OCI-LY3 (cell line): ENCODE measurements around the gene PRMT7.

Experiments
- H2AFZ ChIP-seq: fragments of 200-600, 300-600 bp; shearing (Covaris generic); 2 replicates; pipeline ENCODE4 v1.6.0; 2014; ENCODE audit warnings: antibody characterized with exemption, low read depth, low read length
- H3K27ac ChIP-seq: fragments of 200-600, 300-600 bp; sonication (generic); 2 replicates; pipeline ENCODE4 v1.5.1; 2014; ENCODE audit warnings: mild to moderate bottlenecking, low read length, moderate library complexity, mixed read lengths
- H3K27me3 ChIP-seq: fragments of 200-600, 300-600 bp; sonication (generic); 2 replicates; pipeline ENCODE4 v1.6.1; 2014; ENCODE audit warnings: low read depth, low read length, mixed read lengths
- H3K36me3 ChIP-seq: fragments of 200-600, 300-600 bp; sonication (generic); replicated peaks from 2 replicates; pipeline ENCODE3; 2014; ENCODE audit warnings: low read depth, low read length, mixed read lengths
- H3K4me1 ChIP-seq: fragments of 300-600, 200-600 bp; sonication (generic); 2 replicates; pipeline ENCODE4 v1.6.1; 2014; ENCODE audit warnings: low read length, mixed read lengths
- H3K4me2 ChIP-seq: fragments of 200-600, 300-600 bp; sonication (generic); 2 replicates; pipeline ENCODE4 v1.6.1; 2014; ENCODE audit warnings: low read length, mixed read lengths
- H3K4me3 ChIP-seq: fragments of 300-600, 200-600 bp; sonication (generic); 2 replicates; pipeline ENCODE4 v1.5.1; 2014; ENCODE audit warnings: antibody characterized with exemption, mild to moderate bottlenecking, low read length, moderate library complexity
- H3K79me2 ChIP-seq: fragments of 300-600, 200-600 bp; shearing (Covaris generic); 2 replicates; pipeline ENCODE4 v1.6.1; 2014; ENCODE audit warnings: mild to moderate bottlenecking, low read length, mixed read lengths
- H3K9ac ChIP-seq: fragments of 300-600, 200-600 bp; shearing (Covaris generic); 2 replicates; pipeline ENCODE4 v1.6.0; 2014; ENCODE audit warnings: mild to moderate bottlenecking, low read length, moderate library complexity
- H3K9me3 ChIP-seq: fragments of 200-600, 300-600 bp; shearing (Covaris generic); 2 replicates; pipeline ENCODE4 v1.6.1; 2014; ENCODE audit warnings: low read length, mixed read lengths; ENCODE audit not compliant: insufficient read depth
- H4K20me1 ChIP-seq: fragments of 200-600, 300-600 bp; sonication (generic); 2 replicates; pipeline ENCODE4 v1.6.1; 2016; ENCODE audit warnings: low read length, mixed read lengths; ENCODE audit not compliant: insufficient read depth
- CTCF ChIP-seq: fragments of 200-600, 300-600 bp; sonication (generic); IDR thresholded peaks from 2 replicates; pipeline ENCODE4 v1.5.1; 2014; ENCODE audit warnings: antibody characterized with exemption, low read length, low read depth
- EZH2phosphoT487 ChIP-seq: fragments of 200-600 bp; shearing (Covaris generic); IDR thresholded peaks from 2 replicates; pipeline ENCODE4 v1.6.1; 2018; ENCODE audit warnings: antibody characterized with exemption, mixed run types, low read depth

Gene PRMT7

GRCh38 chr16:68389750-68390371 lies 79.0 kb downstream of the PRMT7 start:
- Histone ChIP-seq H3K9ac (no peak overlapping the region), H3K79me2 (no peaks in the 10 kb centered on the region), H3K4me1 (peaks cover 6% of the 10 kb centered on the region), H3K9me3 (no peaks in the 10 kb centered on the region), H4K20me1 (no peaks in the 10 kb centered on the region), H3K27ac (no peak overlapping the region), H3K36me3 (no peaks in the 10 kb centered on the region), H3K4me3 (no peak overlapping the region), H2AFZ (no peak overlapping the region), H3K27me3 (no peaks in the 10 kb centered on the region), H3K4me2 (no peak overlapping the region)
- TF ChIP-seq CTCF, result no peak
- TF ChIP-seq EZH2phosphoT487, result no peak

DNA sequence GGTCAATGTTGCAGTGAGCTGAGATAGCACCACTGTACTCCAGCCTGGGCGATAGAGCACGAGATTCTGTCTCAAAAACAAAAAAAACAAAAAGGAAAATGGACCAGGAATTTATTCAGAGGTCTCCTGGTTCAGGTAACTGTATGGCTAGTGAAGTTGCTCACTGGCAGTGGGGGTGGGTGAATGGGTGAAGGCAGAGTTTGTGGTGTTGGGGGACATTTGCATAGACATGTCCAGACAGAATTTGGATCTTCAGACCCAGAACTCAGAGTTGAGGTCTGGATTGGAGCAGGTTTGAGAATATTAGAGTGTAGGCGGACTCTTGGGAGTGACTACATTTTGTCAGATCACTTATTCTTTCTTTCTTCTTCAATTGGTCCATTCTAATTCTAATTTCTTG lies 82.5 kb downstream of the PRMT7 start:
- H3K36me3 ChIP-seq, result no peaks in the 10 kb centered on the region
- H3K79me2 ChIP-seq, result no peaks in the 10 kb centered on the region
- H3K27me3 ChIP-seq, result no peaks in the 10 kb centered on the region
- TF ChIP-seq EZH2phosphoT487 (no peak), CTCF (no peak)
- no peak overlapping the region for H3K9ac ChIP-seq
- no peaks in the 10 kb centered on the region for H3K9me3 ChIP-seq
- H2AFZ ChIP-seq, result no peak overlapping the region
- no peaks in the 10 kb centered on the region for H4K20me1 ChIP-seq
- no peak overlapping the region for H3K4me3 ChIP-seq
- no peak overlapping the region for H3K4me2 ChIP-seq
- no peak overlapping the region for H3K27ac ChIP-seq
- H3K4me1 ChIP-seq, result peaks cover 6% of the 10 kb centered on the region

DNA sequence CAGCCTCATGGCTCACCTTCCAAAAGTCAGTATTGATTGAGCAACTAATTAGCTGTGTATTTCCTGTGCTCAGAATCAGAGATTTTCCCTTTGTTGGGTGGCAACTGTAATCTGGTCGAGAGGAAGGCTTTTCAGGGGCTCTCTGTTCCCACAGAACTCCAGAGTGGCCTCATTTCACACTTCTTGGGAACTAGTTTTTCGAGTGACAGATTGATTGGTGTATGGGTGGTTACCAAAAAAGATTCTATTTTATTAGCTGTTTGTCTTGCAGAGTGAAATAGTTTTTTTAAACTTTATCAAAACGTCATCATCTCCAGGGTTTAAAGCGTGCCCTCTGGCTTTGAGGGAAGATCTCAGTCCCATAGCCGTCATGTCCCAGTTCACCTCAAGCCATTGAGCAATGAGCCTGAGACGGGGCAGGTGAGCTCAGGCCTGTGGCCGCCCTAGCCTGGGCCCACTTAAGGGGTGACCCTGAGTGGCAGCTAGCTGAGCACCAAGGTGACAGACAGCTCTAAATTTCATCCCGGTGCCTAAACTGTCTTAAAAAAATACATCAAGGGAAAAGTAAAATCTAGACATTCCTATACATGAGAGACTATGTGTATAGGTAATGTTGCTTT lies 84.5 kb downstream of the PRMT7 start:
- no peak overlapping the region for H2AFZ ChIP-seq
- TF ChIP-seq CTCF, result no peak
- TF ChIP-seq EZH2phosphoT487, result no peak

GRCh38 chr16:68395815-68396214 lies 85.0 kb downstream of the PRMT7 start:
- no peak overlapping the region for H3K4me3 ChIP-seq
- no peak overlapping the region for H3K4me2 ChIP-seq
- TF ChIP-seq CTCF, result no peak
- TF ChIP-seq EZH2phosphoT487, result no peak
- no peaks in the 10 kb centered on the region for H3K27me3 ChIP-seq
- no peaks in the 10 kb centered on the region for H3K79me2 ChIP-seq
- no peak overlapping the region for H3K27ac ChIP-seq
- no peak overlapping the region for H2AFZ ChIP-seq
- no peaks in the 10 kb centered on the region for H3K36me3 ChIP-seq
- no peaks in the 10 kb centered on the region for H4K20me1 ChIP-seq
- no peaks in the 10 kb centered on the region for H3K9me3 ChIP-seq
- no peak overlapping the region for H3K9ac ChIP-seq
- peaks cover 6% of the 10 kb centered on the region for H3K4me1 ChIP-seq

More for the DNA sequence above, 84.5 kb downstream of the PRMT7 start:
- no peaks in the 10 kb centered on the region for H3K36me3 ChIP-seq
- no peaks in the 10 kb centered on the region for H3K27me3 ChIP-seq
- H3K9ac ChIP-seq, result no peak overlapping the region
- no peak overlapping the region for H3K4me2 ChIP-seq
- H3K27ac ChIP-seq, result no peak overlapping the region
- H3K9me3 ChIP-seq, result no peaks in the 10 kb centered on the region
- no peak overlapping the region for H3K4me3 ChIP-seq
- H4K20me1 ChIP-seq, result no peaks in the 10 kb centered on the region
- peaks cover 6% of the 10 kb centered on the region for H3K4me1 ChIP-seq
- no peaks in the 10 kb centered on the region for H3K79me2 ChIP-seq
